DOHH2 (cell line): ENCODE measurements around the gene NUP205.

Experiments
- H3F3A ChIP-seq: fragments of 200-600 bp; sonication (generic), shearing (Covaris generic); 2 replicates; pipeline ENCODE4 v1.6.0; 2016; ENCODE audit warnings: antibody characterized with exemption, mild to moderate bottlenecking; ENCODE audit not compliant: control insufficient read depth, insufficient read depth
- H3K27ac ChIP-seq: fragments of 200-600 bp; sonication (generic); 2 replicates; pipeline ENCODE4 v1.5.1; 2014; ENCODE audit warnings: low read depth, mild to moderate bottlenecking, low read length, moderate library complexity
- H3K27me3 ChIP-seq: fragments of 200-600 bp; sonication (generic); 2 replicates; pipeline ENCODE4 v1.6.1; 2014; ENCODE audit warnings: mild to moderate bottlenecking, low read length, mixed read lengths; ENCODE audit not compliant: control insufficient read depth
- H3K36me3 ChIP-seq: fragments of 200-600 bp; sonication (generic); 2 replicates; pipeline ENCODE4 v1.6.1; 2014; ENCODE audit warnings: mild to moderate bottlenecking, low read length, moderate library complexity, mixed read lengths; ENCODE audit not compliant: control insufficient read depth
- H3K4me1 ChIP-seq: fragments of 200-600 bp; sonication (generic); 2 replicates; pipeline ENCODE4 v1.6.1; 2014; ENCODE audit warnings: mild to moderate bottlenecking, low read length, mixed read lengths; ENCODE audit not compliant: control insufficient read depth
- H3K4me2 ChIP-seq: fragments of 200-600 bp; sonication (generic); 2 replicates; pipeline ENCODE4 v1.6.0; 2014; ENCODE audit warnings: mild to moderate bottlenecking, low read length, moderate library complexity
- H3K4me3 ChIP-seq: fragments of 200-600 bp; sonication (generic); 2 replicates; pipeline ENCODE4 v1.5.1; 2014; ENCODE audit warnings: mild to moderate bottlenecking, low read length, mixed read lengths
- H3K79me2 ChIP-seq: fragments of 200-600 bp; sonication (generic); 2 replicates; pipeline ENCODE4 v1.6.1; 2014; ENCODE audit warnings: mild to moderate bottlenecking, low read length, mixed read lengths; ENCODE audit not compliant: control insufficient read depth
- H3K9me2 ChIP-seq: fragments of 200-600 bp; sonication (generic); replicated peaks from 2 replicates; pipeline ENCODE4 v1.6.1; 2014; ENCODE audit warnings: mild to moderate bottlenecking, low read length, mixed read lengths; ENCODE audit not compliant: control insufficient read depth
- H3K9me3 ChIP-seq: fragments of 200-600 bp; sonication (generic); 2 replicates; pipeline ENCODE4 v1.6.1; 2014; ENCODE audit warnings: antibody characterized with exemption, low read length, mixed read lengths; ENCODE audit not compliant: control insufficient read depth, insufficient read depth
- H4K20me1 ChIP-seq: fragments of 200-600 bp; sonication (generic); 2 replicates; pipeline ENCODE4 v1.6.0; 2014; ENCODE audit warnings: low read depth, mild to moderate bottlenecking, antibody characterized with exemption, low read length, moderate library complexity; ENCODE audit not compliant: control insufficient read depth, insufficient read depth
- EZH2phosphoT487 ChIP-seq: fragments of 200-600 bp; sonication (generic); IDR thresholded peaks from 2 replicates; pipeline ENCODE4 v1.6.1; 2017; ENCODE audit warnings: borderline replicate concordance, mild to moderate bottlenecking, antibody characterized with exemption, low read length, moderate library complexity, mixed read lengths
- TF ChIP-seq, protein P1 (sequence below): fragments of 200-600 bp; sonication (generic); IDR thresholded peaks from one replicate; pipeline ENCODE4 v1.5.1; 2014; ENCODE audit warnings: antibody characterized with exemption, mild to moderate bottlenecking, low read depth, low read length; ENCODE audit not compliant: poor library complexity, severe bottlenecking

The NUP205 gene

DNA sequence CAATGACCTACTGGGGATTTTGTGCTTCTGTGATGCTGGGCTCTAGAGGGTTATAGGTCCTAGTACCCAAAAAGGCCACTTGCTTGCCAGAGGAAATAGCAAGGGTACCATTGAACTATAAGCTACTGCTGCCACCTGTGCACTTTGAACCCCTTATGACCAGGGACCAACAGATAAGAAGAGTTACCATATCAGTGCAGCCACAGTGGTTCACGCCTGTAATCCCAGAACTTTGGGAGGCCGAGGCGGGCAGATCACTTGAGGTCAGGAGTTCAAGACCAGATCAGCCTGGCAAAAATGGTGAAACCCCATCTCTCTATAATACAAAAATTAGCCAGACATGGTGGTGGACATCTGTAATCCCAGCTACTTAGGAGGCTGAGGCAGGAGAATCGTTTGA, 32.3 kb upstream of the NUP205 start:
- H3K79me2 ChIP-seq, result no peaks in the 10 kb centered on the region
- peaks cover 7% of the 10 kb centered on the region for H3K27me3 ChIP-seq
- no peaks in the 10 kb centered on the region for H3K36me3 ChIP-seq
- H3K4me1 ChIP-seq, result no peaks in the 10 kb centered on the region
- H3K4me2 ChIP-seq, result no peak overlapping the region
- TF ChIP-seq, protein P1, sequence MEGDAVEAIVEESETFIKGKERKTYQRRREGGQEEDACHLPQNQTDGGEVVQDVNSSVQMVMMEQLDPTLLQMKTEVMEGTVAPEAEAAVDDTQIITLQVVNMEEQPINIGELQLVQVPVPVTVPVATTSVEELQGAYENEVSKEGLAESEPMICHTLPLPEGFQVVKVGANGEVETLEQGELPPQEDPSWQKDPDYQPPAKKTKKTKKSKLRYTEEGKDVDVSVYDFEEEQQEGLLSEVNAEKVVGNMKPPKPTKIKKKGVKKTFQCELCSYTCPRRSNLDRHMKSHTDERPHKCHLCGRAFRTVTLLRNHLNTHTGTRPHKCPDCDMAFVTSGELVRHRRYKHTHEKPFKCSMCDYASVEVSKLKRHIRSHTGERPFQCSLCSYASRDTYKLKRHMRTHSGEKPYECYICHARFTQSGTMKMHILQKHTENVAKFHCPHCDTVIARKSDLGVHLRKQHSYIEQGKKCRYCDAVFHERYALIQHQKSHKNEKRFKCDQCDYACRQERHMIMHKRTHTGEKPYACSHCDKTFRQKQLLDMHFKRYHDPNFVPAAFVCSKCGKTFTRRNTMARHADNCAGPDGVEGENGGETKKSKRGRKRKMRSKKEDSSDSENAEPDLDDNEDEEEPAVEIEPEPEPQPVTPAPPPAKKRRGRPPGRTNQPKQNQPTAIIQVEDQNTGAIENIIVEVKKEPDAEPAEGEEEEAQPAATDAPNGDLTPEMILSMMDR, result no peak
- no peaks in the 10 kb centered on the region for H4K20me1 ChIP-seq
- no peaks in the 10 kb centered on the region for H3K9me2 ChIP-seq
- H3K4me3 ChIP-seq, result no peak overlapping the region
- no peaks in the 10 kb centered on the region for H3K9me3 ChIP-seq
- H3F3A ChIP-seq, result no peaks in the 10 kb centered on the region
- H3K27ac ChIP-seq, result no peak overlapping the region

GRCh38 chr7:135527025-135527424, 30.7 kb upstream of the NUP205 start:
- no peaks in the 10 kb centered on the region for H3K79me2 ChIP-seq
- H3K4me2 ChIP-seq, result no peak overlapping the region
- no peaks in the 10 kb centered on the region for H3K9me3 ChIP-seq
- H3K27me3 ChIP-seq, result peaks cover 13% of the 10 kb centered on the region
- no peaks in the 10 kb centered on the region for H3F3A ChIP-seq
- H3K4me3 ChIP-seq, result no peak overlapping the region
- no peak overlapping the region for H3K27ac ChIP-seq
- no peak for TF ChIP-seq EZH2phosphoT487
- TF ChIP-seq, protein P1, result no peak
- no peaks in the 10 kb centered on the region for H3K9me2 ChIP-seq
- no peaks in the 10 kb centered on the region for H4K20me1 ChIP-seq
- no peaks in the 10 kb centered on the region for H3K4me1 ChIP-seq
- H3K36me3 ChIP-seq, result no peaks in the 10 kb centered on the region

- Histone ChIP-seq H3K79me2 (no peaks in the 10 kb centered on the region), H3K4me1 (no peaks in the 10 kb centered on the region), H3K27ac (no peak overlapping the region), H3K4me2 (no peak overlapping the region), H3K27me3 (peaks cover 21% of the 10 kb centered on the region), H3K36me3 (no peaks in the 10 kb centered on the region), H3K4me3 (no peak overlapping the region), H3K9me3 (no peaks in the 10 kb centered on the region), H3F3A (no peaks in the 10 kb centered on the region), H3K9me2 (no peaks in the 10 kb centered on the region), H4K20me1 (no peaks in the 10 kb centered on the region)
- TF ChIP-seq EZH2phosphoT487, result no peak
- TF ChIP-seq, protein P1, result no peak
Measured at GRCh38 chr7:135536150-135536549, 21.6 kb upstream of the NUP205 start.

GRCh38 chr7:135537453-135537852, 20.3 kb upstream of the NUP205 start:
- peaks cover 15% of the 10 kb centered on the region for H3K27me3 ChIP-seq

More at GRCh38 chr7:135537453-135537852, 20.3 kb upstream of the NUP205 start:
- no peak for TF ChIP-seq EZH2phosphoT487
- TF ChIP-seq, protein P1, result no peak
- H3K9me3 ChIP-seq, result no peaks in the 10 kb centered on the region
- no peaks in the 10 kb centered on the region for H3K4me1 ChIP-seq
- H4K20me1 ChIP-seq, result no peaks in the 10 kb centered on the region
- no peak overlapping the region for H3K27ac ChIP-seq
- H3K79me2 ChIP-seq, result no peaks in the 10 kb centered on the region
- H3K9me2 ChIP-seq, result no peaks in the 10 kb centered on the region
- no peak overlapping the region for H3K4me2 ChIP-seq
- no peaks in the 10 kb centered on the region for H3K36me3 ChIP-seq
- H3K4me3 ChIP-seq, result no peak overlapping the region
- H3F3A ChIP-seq, result 0 out of 2 replicates have a peak, but pooled peaks cover 2% of the 10 kb centered on the region
